PFSK-1 (cell line): ENCODE measurements around the gene FKBP5.

ENCODE experiments used
- POLR2AphosphoS5 ChIP-seq: IDR thresholded peaks from 2 replicates; pipeline ENCODE4 v1.6.1; 2012; ENCODE audit warnings: low read depth, mild to moderate bottlenecking, control low read depth, low read length, moderate library complexity
- REST ChIP-seq, 2 experiments: IDR thresholded peaks; 2 replicates each; pipeline versions ENCODE4 v1.6.1 to v1.8.0; 2011 to 2012; ENCODE audit warnings: low read depth in 2 of 2, low read length in 2 of 2, control low read depth in 1 of 2, inconsistent platforms in 1 of 2, mild to moderate bottlenecking in 1 of 2, moderate library complexity in 1 of 2; ENCODE audit not compliant: insufficient read depth in 1 of 2
- SIN3A ChIP-seq: IDR thresholded peaks from 2 replicates; pipeline ENCODE4 v1.6.1; 2012; ENCODE audit warnings: mild to moderate bottlenecking, low read length, moderate library complexity, borderline replicate concordance; ENCODE audit not compliant: insufficient read depth
- TAF1 ChIP-seq: IDR thresholded peaks from 2 replicates; pipeline ENCODE4 v1.6.1; 2012; ENCODE audit warnings: low read length, control low read depth, borderline replicate concordance; ENCODE audit not compliant: insufficient read depth

- TF ChIP-seq REST (IDR thresholded peaks at IDR 0.05; ENCODE audit: insufficient read depth in 1 of 2, low read depth in 2 of 2, low read length in 2 of 2) (no peak), SIN3A (no peak), POLR2AphosphoS5 (no peak), TAF1 (no peak)
Observed at GRCh38 chr6:35547676-35548075, 141.0 kb downstream of the FKBP5 start.
